Measurements from ENCODE around the gene MMP25.

MMP25 gene

GRCh38 chr16:3097266-3097665, 50.9 kb downstream of the MMP25 start:
- DNase-seq: no peak

DNA sequence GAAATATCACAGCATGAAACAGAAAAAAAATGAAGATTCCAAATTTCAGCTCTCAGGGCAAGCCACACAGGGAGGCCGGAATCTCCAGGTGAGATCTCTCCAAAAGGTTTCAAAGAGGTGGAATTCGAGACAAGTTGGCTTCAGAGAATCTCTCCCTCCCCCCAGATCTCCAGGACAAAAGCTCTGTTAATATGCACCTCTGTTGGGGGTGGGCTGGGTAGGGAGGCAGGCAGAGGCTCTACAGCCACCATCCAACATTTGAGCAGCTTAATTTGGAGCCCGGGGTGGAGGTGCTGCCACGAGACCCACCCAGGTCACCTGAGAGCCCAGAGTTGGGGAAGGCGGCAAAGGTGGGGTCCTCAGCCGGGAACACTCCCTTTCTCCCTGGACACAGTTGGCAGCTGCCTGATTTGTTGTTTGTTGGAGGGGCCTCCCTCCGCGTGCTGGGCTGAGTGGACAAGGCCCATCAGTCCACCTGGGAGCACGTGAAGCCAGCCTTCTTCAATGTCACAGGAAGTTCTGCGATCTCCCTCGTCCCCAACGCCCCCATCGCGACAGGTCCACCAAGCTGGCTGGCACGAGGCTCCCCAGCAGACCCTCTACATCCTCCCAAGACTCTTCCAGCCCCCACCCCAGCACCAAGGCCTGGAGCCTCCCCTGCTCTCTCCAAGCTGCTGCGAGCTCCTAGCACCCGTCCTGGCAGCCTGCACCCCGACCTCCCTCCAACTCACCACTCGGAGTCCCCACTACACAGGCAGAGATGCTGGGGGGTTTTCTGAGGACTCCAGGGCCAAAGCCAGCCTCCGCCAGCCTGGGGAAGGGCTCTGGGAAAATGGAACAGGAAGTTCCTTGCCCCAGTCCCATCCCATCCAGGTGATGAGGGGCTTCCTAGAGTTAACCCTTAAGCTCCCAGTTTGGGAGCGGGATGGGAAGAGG, 52.4 kb downstream of the MMP25 start, which contains the start of gene ZSCAN10:
Gene ZSCAN10 (minus strand): TSS at position 836 of the 936 bp plus-strand sequence. CDS start 6,357 bp downstream, outside the sequence.
- DNase-seq: no peak

- DNase-seq: no peak
Measured at GRCh38 chr16:3099395-3099731, 53.0 kb downstream of the MMP25 start.

GRCh38 chr16:3099732-3100499, 53.6 kb downstream of the MMP25 start:
- DNase-seq: peak; percentile 68

- DNase-seq: no peak
Measured at GRCh38 chr16:3101018-3101840, 54.9 kb downstream of the MMP25 start.

DNA sequence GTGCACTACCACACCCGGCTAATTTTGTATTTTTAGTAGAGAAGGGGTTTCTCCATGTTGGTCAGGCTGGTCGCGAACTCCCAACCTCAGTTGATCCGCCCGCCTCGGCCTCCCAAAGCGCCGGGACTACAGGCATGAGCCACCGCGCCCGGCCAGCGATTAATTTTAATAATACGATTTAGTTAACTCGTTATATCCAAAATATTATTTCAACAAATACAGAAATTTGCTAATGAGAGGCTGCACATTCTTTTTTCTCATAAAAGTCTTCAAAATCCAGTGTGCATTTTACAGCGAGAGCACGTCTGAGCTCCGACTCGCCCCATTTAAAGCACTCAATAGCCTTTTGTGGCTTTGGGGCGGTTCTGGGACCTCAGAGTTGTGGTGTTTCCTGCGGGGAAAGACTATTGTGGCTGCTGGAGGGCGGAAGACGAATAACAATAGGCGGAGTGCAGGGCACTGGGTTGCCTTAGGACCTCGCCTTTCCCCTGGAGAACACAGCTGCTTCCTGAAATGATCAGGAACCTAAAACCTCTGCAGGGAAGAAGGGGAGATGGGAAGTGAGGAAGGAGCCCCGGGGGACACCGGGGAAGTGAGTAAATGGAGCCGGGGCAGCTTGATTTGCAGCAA, 55.6 kb downstream of the MMP25 start:
- no peak for DNase-seq

- DNase-seq: peak; percentile 58
Measured at GRCh38 chr16:3106205-3106928, 60.0 kb downstream of the MMP25 start.

All from NCI-H748 treated with DMSO at 0.1 percent for 48 hours (cell line).